Lung (tissue), 12 donors: Measurements from ENCODE around the gene NTN1. TPM values are rescaled to one million over a fixed set of nuclear protein-coding genes. Genes with fewer than 3 reads are reported as not detected.

Experiments
- ATAC-seq: fragments of 200-7000 bp; cut with Tn5 transposase; one replicate; pipeline ENCODE4 v1.9.1; 2020; ENCODE audit warnings: moderate number of reproducible peaks; ENCODE audit not compliant: insufficient read depth, low FRiP score
- DNase-seq, 3 donors: peaks; one replicate each; pipeline ENCODE4 v3.0.0-alpha.2; 2013 to 2017
- H3K27ac ChIP-seq, 2 donors: one replicate each; pipeline ENCODE4 v1.5.1; 2013; ENCODE audit warnings: mild to moderate bottlenecking in 2 of 2, moderate library complexity in 2 of 2, control low read depth in 1 of 2, inconsistent platforms in 1 of 2, low read depth in 1 of 2, low read length in 1 of 2
- H3K27me3 ChIP-seq, 3 donors: one replicate each; pipeline ENCODE4 v1.5.1; 2013; ENCODE audit warnings: low read length in 2 of 3; ENCODE audit not compliant: control insufficient read depth in 3 of 3, insufficient read depth in 3 of 3
- H3K36me3 ChIP-seq, 4 donors: one replicate each; pipeline ENCODE4 v1.5.1; 2013; ENCODE audit warnings: low read length in 4 of 4, mild to moderate bottlenecking in 1 of 4, moderate library complexity in 1 of 4; ENCODE audit not compliant: control insufficient read depth in 4 of 4, insufficient read depth in 4 of 4
- H3K4me1 ChIP-seq, 5 donors: one replicate each; pipeline ENCODE4 v1.5.1; 2013; ENCODE audit warnings: low read length in 5 of 5, mild to moderate bottlenecking in 2 of 5, moderate library complexity in 1 of 5; ENCODE audit not compliant: control insufficient read depth in 5 of 5, insufficient read depth in 5 of 5
- H3K4me3 ChIP-seq: one replicate; pipeline ENCODE4 v1.5.1; 2013; ENCODE audit warnings: mild to moderate bottlenecking, control low read depth, moderate library complexity
- H3K9ac ChIP-seq, 2 donors: one replicate each; pipeline ENCODE4 v1.5.1; 2013; ENCODE audit warnings: low read length in 2 of 2, control low read depth in 1 of 2; ENCODE audit not compliant: insufficient read depth in 1 of 2
- H3K9me3 ChIP-seq, 4 donors: one replicate each; pipeline ENCODE4 v1.5.1; 2013; ENCODE audit warnings: low read length in 3 of 4, mild to moderate bottlenecking in 1 of 4, moderate library complexity in 1 of 4; ENCODE audit not compliant: control insufficient read depth in 4 of 4, insufficient read depth in 3 of 4
- WGBS, 2 donors: extraction: QIAGEN DNeasy Blood & Tissue Kit; methylation state at CpG; one replicate each; pipeline ENCODE4 v1.1.7; 2013; 5-methylcytosine and 5-hydroxymethylcytosine counted together
- polyA plus RNA-seq, 2 donors: library from polyadenylated mRNA; stranded (reverse); fragments of 200-250 nt; gene quantifications; one replicate each; pipeline ENCODE4 v1.2.1, GENCODE V29; 2013
- total RNA-seq, 2 donors: library from RNA; depleted of rRNA in 1 of 2; stranded (reverse); fragments of >200 nt in 1 of 2; gene quantifications; one replicate each; pipeline ENCODE4 v1.2.1, GENCODE V29; 2014 to 2021
- TF ChIP-seq, protein P1 (sequence below): IDR thresholded peaks from 2 replicates; pipeline ENCODE4 v1.5.1; 2012; ENCODE audit warnings: mild to moderate bottlenecking; ENCODE audit errors: control extremely low read depth, extremely low read depth
- donor health status: control.
- donor health status: control.
- donor health status: Bipolar disorder and iron deficiency.
- donor health status: healthy.
- donor health status: DM: yes; HTN: yes; CAD: no.

NTN1 gene
- total and polyA plus RNA-seq, 4 donors, result 3.6 to 17.1 (median 7.8) TPM

DNA sequence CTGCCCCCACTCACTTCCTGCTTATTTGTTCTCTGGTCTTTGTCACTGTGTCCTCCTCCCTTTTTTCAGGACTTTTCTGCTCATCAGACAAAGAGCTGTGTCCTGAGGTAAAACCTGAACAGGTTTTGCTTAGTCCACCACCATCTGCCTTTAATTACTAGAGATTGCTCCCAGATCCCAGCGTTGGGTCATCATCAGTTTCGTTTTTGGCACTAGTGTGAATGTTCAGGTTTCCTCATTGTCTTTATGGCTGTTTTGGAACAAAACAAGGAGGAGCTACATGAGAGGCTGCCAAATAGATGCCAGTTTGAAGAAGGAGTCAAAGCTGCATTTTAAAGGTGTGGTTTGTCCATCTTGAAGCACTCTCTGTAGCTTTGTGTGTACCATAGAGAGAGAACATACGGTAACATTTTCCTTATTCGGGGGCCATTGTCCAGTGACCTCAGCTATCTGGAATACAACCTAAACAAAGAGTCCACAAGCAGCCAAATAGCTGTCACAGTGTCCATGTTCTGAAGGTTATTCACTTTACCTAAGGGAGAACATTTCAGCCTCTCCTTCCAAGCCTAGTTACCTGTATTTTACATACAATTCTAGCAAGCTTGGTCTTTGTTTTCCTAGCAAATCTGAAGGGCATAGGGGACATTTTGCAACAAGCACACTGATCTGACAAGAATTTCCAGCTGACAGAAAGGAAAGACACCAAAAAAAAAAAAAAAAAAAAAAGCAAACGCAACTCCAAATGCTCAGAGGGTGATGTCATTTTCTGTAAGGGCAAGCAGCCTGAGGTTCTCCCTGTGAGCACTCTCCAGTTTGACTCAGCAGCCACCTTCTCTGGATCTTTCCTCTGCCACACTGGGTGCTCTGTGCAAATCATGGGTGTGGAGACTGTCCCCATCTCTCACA, 196.1 kb downstream of the NTN1 start:
- Histone ChIP-seq H3K4me1 (no peaks in the 10 kb centered on the region), H3K9me3 (peaks cover 0 to 8% (median 0%) of the 10 kb centered on the region in 4 donors), H3K27ac (no peak overlapping the region), H3K4me3 (no peak overlapping the region), H3K9ac (no peak overlapping the region), H3K27me3 (peaks cover 0 to 2% (median 0%) of the 10 kb centered on the region in 3 donors), H3K36me3 (no peaks in the 10 kb centered on the region)
- TF ChIP-seq, protein P1, sequence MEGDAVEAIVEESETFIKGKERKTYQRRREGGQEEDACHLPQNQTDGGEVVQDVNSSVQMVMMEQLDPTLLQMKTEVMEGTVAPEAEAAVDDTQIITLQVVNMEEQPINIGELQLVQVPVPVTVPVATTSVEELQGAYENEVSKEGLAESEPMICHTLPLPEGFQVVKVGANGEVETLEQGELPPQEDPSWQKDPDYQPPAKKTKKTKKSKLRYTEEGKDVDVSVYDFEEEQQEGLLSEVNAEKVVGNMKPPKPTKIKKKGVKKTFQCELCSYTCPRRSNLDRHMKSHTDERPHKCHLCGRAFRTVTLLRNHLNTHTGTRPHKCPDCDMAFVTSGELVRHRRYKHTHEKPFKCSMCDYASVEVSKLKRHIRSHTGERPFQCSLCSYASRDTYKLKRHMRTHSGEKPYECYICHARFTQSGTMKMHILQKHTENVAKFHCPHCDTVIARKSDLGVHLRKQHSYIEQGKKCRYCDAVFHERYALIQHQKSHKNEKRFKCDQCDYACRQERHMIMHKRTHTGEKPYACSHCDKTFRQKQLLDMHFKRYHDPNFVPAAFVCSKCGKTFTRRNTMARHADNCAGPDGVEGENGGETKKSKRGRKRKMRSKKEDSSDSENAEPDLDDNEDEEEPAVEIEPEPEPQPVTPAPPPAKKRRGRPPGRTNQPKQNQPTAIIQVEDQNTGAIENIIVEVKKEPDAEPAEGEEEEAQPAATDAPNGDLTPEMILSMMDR, result no peak
- DNase-seq (peak in 2 of 3 donors; percentile 48 to 51), ATAC-seq (no peak)
- 51 to 66% methylated on average over 5 of the region's 5 CpGs for WGBS, 2 donors

DNA sequence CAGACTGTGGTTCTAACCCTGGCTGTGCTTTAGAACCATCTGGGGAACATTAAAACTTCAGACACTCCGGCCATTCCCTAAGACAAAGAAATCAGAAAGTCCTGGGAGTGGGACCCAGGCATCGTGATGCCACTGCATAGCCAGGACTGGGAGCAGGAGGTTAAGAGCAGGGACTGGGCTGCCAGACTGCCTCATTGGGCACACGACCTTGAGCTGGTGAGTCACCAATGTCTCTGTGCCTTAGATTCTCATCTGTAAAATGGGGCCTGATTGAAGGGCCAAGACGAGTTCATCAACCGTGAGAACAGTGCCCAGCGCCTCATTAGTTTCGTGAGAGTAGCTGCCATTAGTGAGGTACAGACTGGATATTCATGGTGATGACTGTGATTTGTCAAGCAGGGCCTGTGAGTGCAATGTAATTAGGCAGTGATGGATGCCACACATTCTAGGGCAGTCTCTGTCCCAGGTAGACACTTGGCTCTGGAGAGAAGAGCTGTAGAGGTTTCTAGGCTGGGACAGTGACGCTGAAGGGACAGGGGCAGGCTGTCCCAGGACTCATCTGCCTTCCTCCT, 196.8 kb downstream of the NTN1 start:
- no peaks in the 10 kb centered on the region for H3K4me1 ChIP-seq
- H3K27me3 ChIP-seq, result peaks cover 0 to 2% (median 0%) of the 10 kb centered on the region in 3 donors
- no peak for DNase-seq
- no peak for ATAC-seq
- H3K27ac ChIP-seq, result no peak overlapping the region
- TF ChIP-seq, protein P1, result no peak
- H3K9me3 ChIP-seq, result peaks cover 0 to 8% (median 0%) of the 10 kb centered on the region in 4 donors
- no peak overlapping the region for H3K9ac ChIP-seq
- 85 to 97% methylated on average over 8 of the region's 8 CpGs for WGBS, 2 donors
- H3K36me3 ChIP-seq, result no peaks in the 10 kb centered on the region
- H3K4me3 ChIP-seq, result no peak overlapping the region

DNA sequence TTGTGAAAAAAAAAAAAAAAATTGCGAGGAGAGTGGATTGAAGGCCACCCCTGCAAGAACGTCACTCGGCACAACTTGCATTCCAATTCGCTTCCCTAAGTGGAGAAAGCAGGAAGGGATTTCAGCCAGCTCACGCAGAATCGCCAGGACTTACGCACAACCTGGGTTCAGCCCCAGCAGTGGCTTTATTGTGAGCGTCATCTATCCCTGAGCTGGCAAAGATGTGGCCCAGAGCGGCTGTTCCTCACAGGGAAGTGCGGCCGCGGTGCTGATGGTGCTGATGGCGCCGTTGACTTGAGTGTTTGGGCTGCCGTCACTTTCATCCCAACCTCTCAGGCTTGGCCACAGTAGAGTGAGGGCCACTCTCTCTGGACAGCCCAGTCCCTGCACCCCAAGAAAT, 197.6 kb downstream of the NTN1 start:
- Histone ChIP-seq H3K4me1 (no peaks in the 10 kb centered on the region), H3K36me3 (no peaks in the 10 kb centered on the region), H3K27ac (no peak overlapping the region), H3K9me3 (peaks cover 0 to 8% (median 0%) of the 10 kb centered on the region in 4 donors), H3K4me3 (no peak overlapping the region), H3K9ac (no peak overlapping the region), H3K27me3 (peaks cover 0 to 2% (median 0%) of the 10 kb centered on the region in 3 donors)
- TF ChIP-seq, protein P1, result no peak
- WGBS, 2 donors, result 93 to 95% methylated on average over 15 of the region's 15 CpGs
- ATAC-seq, result no peak
- DNase-seq, result no peak
